ENCODE measurements around the gene MTFR2.
A peak's percentile ranks its signal among the peaks of the same experiment; 100 is the strongest.
"Not testable (repeated sequence)": the region's sequence is repeated elsewhere in the genome, so short reads cannot be mapped to it uniquely, and the experiment has no call there.

MTFR2 gene

DNA sequence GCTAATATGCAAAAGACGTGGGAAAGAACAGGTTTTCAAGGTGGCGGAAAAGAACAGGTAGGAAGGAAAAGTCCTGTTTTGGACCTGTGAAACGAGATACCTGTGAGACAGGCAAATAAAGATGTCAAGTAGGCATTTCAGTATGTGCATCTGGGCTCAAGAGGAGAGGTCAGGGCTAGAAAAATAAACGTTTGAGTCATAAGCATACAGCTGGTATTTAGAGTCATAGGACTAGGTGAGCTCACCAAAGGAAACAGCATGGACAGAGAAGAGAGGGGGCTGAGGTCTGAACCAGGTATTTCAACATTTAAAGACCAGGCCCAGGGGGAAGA lies 14.9 kb downstream of the MTFR2 start:
- DNase-seq (ENCODE audit: low spot score) = no peak

DNA sequence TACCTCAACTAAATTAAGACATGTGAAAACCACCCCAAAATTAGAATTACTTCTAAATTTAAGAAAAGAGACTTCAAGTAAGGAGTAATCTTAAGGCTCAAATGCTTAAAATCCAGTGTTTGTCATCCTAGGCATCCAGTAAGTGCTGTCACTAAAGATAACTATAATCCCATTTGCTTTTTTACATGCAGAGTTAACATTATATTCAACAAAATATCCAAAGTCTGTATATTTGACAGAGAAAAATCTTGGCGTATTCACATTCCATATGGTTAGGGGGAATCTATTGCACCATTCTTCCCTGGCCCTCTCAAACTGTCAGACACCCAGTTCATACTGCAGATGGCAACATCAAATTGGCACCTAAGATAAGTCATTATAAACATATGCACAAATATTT lies 17.4 kb downstream of the MTFR2 start:
- DNase-seq (ENCODE audit: low spot score) = no peak

DNA sequence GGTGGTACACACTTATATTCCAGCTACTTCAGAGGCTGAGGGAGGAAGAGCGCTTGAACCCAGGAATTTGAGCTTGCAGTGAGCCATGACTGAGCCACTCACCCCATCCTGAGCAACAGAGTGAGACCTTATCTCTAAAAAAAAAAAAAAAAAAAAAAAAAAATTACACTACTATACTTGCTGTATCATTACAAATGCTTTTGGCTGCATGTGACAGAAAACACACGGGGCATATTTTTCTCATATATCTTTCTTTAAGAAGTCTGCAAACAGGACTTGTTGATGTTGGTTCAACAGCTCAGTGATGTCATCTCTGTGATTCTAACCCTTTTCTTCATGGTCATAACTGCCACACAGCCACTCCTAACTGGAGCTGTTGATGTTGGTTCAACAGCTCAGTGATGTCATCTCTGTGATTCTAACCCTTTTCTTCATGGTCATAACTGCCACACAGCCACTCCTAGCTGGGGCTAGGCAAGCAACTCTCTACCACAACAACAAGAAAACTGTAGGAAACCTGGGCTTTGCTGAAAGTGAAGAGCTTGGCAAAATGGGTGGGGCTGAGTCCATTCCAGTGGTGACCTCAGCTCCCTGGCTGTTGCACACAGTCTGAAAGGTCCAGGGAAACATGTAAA lies 19.8 kb downstream of the MTFR2 start:
- no peak for DNase-seq (ENCODE audit: low spot score)

DNA sequence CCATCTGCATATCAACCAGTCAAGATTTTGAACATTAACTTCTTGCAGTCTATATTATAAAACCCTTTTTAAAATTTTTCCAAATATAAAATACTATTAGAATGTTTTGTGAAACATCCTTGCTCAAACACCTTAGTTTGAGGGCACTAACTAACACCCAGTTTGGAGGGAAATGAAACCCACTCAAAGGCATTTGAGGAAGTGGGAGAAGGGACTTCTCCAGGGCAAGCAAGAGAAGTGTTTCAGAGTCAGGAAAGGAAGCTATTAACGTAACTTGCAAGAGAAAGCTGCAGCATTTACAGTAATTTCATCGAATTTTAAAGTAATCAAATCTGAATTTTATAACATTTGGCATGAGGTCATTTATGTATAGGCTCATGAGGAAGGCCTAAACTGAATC lies 21.3 kb downstream of the MTFR2 start:
- DNase-seq (ENCODE audit: low spot score) = peak; percentile 37

- DNase-seq (ENCODE audit: low spot score) = no peak
Observed at GRCh38 chr6:136226674-136227377, 23.3 kb downstream of the MTFR2 start.

DNA sequence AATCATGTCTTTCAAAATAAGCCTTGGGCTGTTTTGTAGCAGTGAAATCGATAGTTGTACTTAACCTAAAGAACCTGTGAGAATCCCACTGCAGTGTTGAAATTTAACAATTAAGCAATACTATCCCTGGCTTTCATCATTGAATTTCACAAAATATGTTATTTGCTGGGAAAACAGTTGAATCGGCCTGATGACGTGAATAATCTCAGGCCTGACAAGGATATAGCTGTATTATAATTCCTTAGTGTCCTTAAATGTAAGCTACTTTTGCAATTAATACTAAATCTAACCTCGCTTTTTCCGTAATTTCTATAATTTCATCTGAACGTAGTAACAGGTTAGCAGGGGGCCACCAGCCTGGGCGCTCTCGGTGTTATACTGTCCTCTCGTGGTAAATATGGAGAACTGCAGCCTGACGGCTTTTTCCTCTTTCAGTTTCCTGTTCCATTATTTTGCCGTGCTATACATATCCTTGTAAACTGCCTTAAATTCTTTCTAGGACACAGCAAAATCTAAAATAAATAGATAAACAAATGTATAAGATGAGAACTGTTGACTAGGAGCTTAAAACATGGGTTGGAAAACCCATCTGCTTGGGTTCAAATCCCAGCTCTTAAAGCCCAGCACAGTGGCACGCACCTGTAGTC lies 24.0 kb downstream of the MTFR2 start:
- peak; percentile 73 for DNase-seq (ENCODE audit: low spot score)

GRCh38 chr6:136225496-136225895 lies 24.6 kb downstream of the MTFR2 start:
- no peak for DNase-seq (ENCODE audit: low spot score)

DNA sequence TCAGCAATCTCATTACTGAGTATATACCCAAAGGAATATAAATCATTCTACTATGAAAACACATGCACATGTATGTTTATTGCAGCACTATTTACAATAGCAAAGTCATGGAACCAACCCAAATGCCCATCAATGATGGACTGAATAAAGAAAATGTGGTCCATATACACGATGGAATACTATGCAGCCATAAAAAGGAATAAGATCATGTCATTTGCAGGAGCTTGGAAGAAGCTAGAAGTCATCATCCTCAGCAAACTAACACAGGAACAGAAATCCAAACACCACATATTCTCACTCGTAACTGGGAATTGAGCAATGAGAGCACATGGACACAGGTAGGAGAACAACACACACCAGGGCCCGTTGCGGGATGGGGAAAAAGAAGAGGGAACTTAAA lies 25.1 kb downstream of the MTFR2 start:
- DNase-seq (ENCODE audit: low spot score) = not testable (repeated sequence)

GRCh38 chr6:136216503-136217401 lies 33.4 kb downstream of the MTFR2 start:
- DNase-seq (ENCODE audit: low spot score) = no peak

- no peak for DNase-seq (ENCODE audit: low spot score)
Observed at GRCh38 chr6:136213853-136214252, 36.3 kb downstream of the MTFR2 start.

- DNase-seq (ENCODE audit: low spot score) = no peak
Observed at GRCh38 chr6:136213012-136213539, 37.0 kb downstream of the MTFR2 start.

- no peak for DNase-seq (ENCODE audit: low spot score)
Observed at GRCh38 chr6:136212608-136213007, 37.5 kb downstream of the MTFR2 start.

- DNase-seq (ENCODE audit: low spot score) = no peak
Observed at GRCh38 chr6:136210398-136211165, 39.5 kb downstream of the MTFR2 start.

- no peak for DNase-seq (ENCODE audit: low spot score)
Observed at GRCh38 chr6:136209496-136209895, 40.6 kb downstream of the MTFR2 start.

GRCh38 chr6:136208783-136209182 lies 41.3 kb downstream of the MTFR2 start:
- no peak for DNase-seq (ENCODE audit: low spot score)

- DNase-seq (ENCODE audit: low spot score) = no peak
Observed at GRCh38 chr6:136201732-136202131, 48.4 kb downstream of the MTFR2 start.

DNA sequence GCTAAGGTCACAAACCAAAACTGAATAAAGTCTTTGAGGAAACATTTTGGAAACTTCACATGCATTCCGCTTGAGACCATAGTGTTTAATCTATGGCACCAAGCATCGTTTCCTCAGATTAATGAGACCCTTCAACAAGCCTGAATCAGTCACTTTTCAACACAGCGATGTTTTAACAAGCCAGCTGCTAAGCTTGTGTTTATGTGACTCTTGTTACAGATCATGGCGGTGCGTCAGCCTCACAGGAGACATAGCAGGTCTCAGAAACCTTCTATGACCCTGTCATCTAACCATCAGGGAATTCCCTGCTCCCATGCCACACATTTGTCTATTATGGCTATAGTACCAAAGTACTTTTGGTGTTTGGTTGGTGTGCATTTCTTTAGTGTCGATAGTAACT lies 57.2 kb downstream of the MTFR2 start:
- DNase-seq (ENCODE audit: low spot score) = no peak

DNA sequence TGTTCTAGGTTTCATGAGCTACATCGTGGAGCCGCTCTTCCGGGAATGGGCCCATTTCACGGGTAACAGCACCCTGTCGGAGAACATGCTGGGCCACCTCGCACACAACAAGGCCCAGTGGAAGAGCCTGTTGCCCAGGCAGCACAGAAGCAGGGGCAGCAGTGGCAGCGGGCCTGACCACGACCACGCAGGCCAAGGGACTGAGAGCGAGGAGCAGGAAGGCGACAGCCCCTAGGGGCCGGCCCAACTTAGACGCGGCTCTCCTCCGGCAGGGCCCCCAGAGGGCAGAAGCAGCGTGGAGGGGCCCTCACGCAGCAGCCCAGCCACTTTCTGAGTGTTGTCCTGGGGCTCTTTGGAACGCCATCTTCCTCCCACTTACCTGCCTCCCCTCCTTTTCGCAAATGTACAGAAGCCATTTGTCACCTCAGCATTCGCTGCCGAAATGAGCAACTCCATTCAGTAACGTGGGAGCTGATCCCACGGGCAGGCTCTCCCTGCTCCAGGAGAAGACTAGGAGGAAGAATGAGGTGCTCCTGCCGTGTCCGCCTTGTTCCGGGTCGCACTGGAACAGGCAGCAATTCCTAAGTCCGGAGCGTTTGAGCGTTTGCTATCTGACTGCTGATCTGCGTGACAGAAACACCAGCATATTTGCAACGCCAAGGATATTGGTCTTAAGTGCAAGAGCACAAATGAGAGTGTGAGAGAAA lies 58.4 kb downstream of the MTFR2 start:
- no peak for DNase-seq (ENCODE audit: low spot score)

DNA sequence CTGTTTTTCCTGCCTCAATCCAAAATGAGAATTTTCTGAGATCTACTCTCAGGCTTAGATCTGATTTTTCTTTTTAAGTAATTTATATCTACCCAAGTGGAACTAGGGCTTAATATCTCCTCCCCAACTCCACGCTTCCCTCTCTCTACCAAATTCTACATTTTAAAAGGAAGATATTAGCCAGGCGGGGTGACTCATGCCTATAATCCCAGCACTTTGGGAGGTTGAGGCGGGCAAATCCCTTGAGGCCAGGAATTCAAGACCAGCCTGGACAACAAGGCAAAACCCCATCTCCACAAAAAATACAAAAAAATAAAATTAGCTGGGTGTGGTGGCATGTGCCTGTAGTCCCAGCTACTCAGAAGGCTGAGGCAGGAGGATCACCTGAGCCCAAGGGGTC lies 61.0 kb downstream of the MTFR2 start:
- DNase-seq (ENCODE audit: low spot score) = no peak

DNA sequence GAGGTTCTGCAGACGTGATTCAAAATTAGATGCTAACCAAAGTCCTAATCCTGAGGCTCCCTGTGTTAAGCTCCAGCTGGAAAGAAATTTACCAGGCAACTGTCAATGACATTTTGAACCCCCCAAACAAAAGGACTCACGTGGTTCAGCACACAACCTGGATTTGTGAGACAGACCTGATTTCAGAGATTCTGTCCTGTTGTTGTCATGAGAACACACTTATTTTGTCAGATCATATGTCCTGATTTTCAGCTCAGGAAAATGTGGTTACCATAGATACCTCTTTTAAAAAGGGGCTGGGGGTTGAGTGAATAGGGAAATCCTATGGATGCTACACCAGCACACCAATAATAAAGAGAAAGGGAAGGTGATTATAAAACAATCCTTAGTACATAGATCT lies 61.6 kb downstream of the MTFR2 start:
- DNase-seq (ENCODE audit: low spot score) = no peak

GRCh38 chr6:136186363-136186762 lies 63.7 kb downstream of the MTFR2 start:
- DNase-seq (ENCODE audit: low spot score) = no peak

Data from NAMALWA (cell line).